Nephron progenitor cell (in vitro differentiated cells): Measurements from ENCODE around the gene NDUFV1.

Source experiments
- DNase-seq: peaks from one replicate; pipeline ENCODE4 v3.0.0; 2021
- H3K27ac Mint-ChIP-seq: 2 replicates; pipeline ENCODE4 v1.8.0; 2021; ENCODE audit warnings: mild to moderate bottlenecking, moderate library complexity, mixed read lengths
- H3K27me3 Mint-ChIP-seq: 2 replicates; pipeline ENCODE4 v1.8.0; 2021; ENCODE audit warnings: mild to moderate bottlenecking, low read depth, mixed read lengths; ENCODE audit not compliant: poor library complexity
- H3K36me3 Mint-ChIP-seq: 2 replicates; pipeline ENCODE4 v1.8.0; 2021; ENCODE audit warnings: low read depth, mixed read lengths
- H3K4me1 Mint-ChIP-seq: 2 replicates; pipeline ENCODE4 v1.8.0; 2021; ENCODE audit warnings: mixed read lengths
- H3K4me3 Mint-ChIP-seq: 2 replicates; pipeline ENCODE4 v1.8.0; 2021; ENCODE audit warnings: mild to moderate bottlenecking, moderate library complexity, mixed read lengths
- H3K9me3 Mint-ChIP-seq: 2 replicates; pipeline ENCODE4 v1.8.0; 2021; ENCODE audit warnings: mild to moderate bottlenecking, moderate library complexity, mixed read lengths
- TF ChIP-seq, protein P1 (sequence below): fragments of 200-600 bp; sonication (generic); IDR thresholded peaks from 2 replicates; pipeline ENCODE4 v1.5.0; 2021; ENCODE audit warnings: antibody characterized with exemption

NDUFV1 gene

DNA sequence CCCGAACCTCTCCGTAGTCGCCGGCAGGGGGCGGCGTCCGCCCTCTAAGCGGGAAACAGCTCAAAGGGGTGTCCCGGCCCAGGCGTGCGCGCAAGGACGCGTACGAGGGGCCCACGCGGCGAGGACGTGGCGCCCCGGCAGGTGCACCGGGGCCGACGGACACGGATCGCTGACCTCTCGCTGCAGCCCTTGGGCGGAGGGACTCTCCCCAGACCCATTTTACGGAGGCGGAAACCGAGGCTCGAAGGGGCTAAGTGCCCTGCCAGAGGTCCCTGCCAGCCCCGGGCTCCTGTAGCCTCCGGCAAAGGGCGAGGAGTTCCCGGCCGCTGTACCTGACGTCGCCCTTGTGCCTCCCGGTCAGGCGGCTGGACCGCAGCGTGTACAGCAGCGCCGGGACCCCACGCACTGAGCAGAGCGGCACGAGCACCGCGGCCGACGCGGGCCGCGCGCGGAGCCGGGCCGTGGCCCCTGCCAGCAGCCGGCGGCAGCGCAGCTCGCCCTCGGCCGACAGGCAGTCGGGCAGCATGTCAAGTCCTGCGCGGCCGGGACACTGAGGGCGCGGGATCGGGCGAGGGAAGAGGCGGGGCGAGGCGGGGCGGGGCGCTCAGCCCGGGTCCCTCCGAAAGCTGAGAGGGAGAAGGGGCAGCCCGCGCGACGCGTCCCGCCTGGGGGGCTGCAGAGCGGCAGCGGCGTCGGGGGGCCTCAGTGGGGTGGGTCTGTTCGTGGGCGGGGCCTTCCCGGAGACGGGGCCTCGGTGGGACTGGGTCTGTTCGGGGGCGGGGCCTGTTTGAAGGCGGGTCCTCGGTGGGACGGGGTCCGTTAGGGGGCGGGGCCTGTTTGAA is 22.9 kb downstream of the NDUFV1 start, which contains the start of gene NUDT8:
TSS of gene NUDT8 (minus strand) at position 552 of the 842 bp plus-strand sequence. CDS start at position 526, 26 bp downstream.
- peak within 1 kb of the TSS; percentile 90 for H3K27ac Mint-ChIP-seq
- DNase-seq: peak; percentile 99
- peaks cover 27% of the 10 kb centered on the region for H3K4me1 Mint-ChIP-seq
- TF ChIP-seq, protein P1, sequence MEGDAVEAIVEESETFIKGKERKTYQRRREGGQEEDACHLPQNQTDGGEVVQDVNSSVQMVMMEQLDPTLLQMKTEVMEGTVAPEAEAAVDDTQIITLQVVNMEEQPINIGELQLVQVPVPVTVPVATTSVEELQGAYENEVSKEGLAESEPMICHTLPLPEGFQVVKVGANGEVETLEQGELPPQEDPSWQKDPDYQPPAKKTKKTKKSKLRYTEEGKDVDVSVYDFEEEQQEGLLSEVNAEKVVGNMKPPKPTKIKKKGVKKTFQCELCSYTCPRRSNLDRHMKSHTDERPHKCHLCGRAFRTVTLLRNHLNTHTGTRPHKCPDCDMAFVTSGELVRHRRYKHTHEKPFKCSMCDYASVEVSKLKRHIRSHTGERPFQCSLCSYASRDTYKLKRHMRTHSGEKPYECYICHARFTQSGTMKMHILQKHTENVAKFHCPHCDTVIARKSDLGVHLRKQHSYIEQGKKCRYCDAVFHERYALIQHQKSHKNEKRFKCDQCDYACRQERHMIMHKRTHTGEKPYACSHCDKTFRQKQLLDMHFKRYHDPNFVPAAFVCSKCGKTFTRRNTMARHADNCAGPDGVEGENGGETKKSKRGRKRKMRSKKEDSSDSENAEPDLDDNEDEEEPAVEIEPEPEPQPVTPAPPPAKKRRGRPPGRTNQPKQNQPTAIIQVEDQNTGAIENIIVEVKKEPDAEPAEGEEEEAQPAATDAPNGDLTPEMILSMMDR: peak; percentile 84
- H3K27me3 Mint-ChIP-seq: no peaks in the 10 kb centered on the region
- peaks cover 9% of the 10 kb centered on the region for H3K9me3 Mint-ChIP-seq
- H3K36me3 Mint-ChIP-seq: peaks cover 29% of the 10 kb centered on the region
- H3K4me3 Mint-ChIP-seq: peak within 1 kb of the TSS; percentile 90

DNA sequence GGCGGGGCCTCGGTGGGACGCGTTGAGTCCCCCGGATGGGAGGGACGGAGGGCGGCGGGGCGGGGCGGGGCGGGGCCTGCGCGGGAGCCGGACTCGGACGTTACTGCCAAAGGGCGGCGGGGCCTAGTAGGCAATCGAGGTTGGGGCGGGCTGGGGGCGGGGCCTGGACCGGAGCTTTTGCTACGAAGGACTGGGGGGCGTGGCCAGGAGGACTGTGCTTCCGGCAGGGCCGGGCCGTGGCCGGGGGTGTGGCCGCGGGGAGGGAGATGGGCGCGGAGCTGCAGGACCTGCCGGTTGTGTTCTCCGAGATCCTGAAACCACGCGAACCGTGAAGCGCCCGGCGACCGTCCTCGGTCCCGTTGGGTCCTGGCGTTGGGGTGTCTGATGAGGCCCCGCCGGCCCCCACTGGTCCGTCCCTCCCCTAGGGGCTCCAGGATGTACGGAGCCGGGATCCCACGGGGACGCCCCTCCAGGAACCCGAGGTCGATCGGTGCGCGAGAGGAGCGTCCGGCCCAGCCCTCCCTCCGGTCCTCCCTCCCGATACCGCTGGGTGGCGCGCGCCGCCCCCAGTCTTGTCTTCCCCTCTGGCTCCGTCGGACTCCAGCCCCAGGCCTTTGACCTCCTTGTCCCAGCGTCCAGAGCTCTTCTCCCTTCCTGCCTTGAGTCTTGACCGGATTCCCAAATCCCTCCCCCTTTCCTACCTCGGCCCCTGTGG is 23.6 kb downstream of the NDUFV1 start:
- DNase-seq: peak; percentile 99
- peak overlapping the region; percentile 90 for H3K27ac Mint-ChIP-seq
- no peaks in the 10 kb centered on the region for H3K27me3 Mint-ChIP-seq
- peaks cover 9% of the 10 kb centered on the region for H3K9me3 Mint-ChIP-seq
- H3K4me1 Mint-ChIP-seq: peaks cover 29% of the 10 kb centered on the region
- H3K4me3 Mint-ChIP-seq: peak overlapping the region; percentile 90
- H3K36me3 Mint-ChIP-seq: peaks cover 21% of the 10 kb centered on the region
- TF ChIP-seq, protein P1: peak; percentile 79

DNA sequence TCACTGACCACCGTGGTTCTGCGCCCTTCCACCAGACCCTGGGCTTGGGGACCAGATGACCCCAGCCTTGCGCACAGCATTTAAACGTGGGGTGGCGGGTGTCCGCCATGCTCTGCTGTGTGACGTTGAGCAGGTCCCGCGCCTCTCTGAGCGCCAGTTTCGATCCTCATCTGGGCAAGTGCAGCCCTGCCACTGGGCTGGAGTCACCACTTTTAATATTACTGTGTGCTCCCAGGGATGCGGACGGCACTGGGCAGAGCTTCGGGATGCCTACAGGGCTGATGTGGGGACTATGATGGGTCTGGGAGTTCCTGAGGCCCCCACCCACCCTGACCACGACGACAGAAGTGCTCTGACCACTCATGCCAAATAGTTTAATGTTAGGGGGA is 24.2 kb downstream of the NDUFV1 start:
- H3K27me3 Mint-ChIP-seq: no peaks in the 10 kb centered on the region
- H3K4me1 Mint-ChIP-seq: peaks cover 35% of the 10 kb centered on the region
- peaks cover 16% of the 10 kb centered on the region for H3K36me3 Mint-ChIP-seq
- no peak for DNase-seq
- H3K27ac Mint-ChIP-seq: peak overlapping the region; percentile 90
- TF ChIP-seq, protein P1: no peak
- H3K4me3 Mint-ChIP-seq: peak overlapping the region; percentile 90
- H3K9me3 Mint-ChIP-seq: peaks cover 9% of the 10 kb centered on the region

DNA sequence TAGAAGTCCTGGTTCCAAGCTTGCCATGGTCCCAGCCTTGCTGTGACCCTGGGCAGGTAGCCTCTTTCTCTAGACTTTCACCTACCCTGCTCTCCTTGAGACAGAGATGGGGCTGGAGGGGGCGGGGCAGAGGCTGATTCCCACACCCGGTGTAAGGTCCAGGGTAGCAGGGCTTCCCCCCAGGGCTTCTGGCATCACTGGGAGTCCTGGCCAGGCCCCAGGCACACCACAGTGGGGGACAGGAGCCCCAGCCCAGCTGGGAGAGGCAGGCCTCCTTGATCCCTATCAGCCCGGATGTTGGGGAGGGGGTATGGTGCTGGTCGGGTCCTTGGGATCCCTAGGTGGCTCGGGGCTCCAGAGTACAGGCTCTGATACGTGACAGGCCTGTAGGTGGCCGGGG is 24.7 kb downstream of the NDUFV1 start:
- peak overlapping the region; percentile 90 for H3K4me3 Mint-ChIP-seq
- TF ChIP-seq, protein P1: no peak

DNA sequence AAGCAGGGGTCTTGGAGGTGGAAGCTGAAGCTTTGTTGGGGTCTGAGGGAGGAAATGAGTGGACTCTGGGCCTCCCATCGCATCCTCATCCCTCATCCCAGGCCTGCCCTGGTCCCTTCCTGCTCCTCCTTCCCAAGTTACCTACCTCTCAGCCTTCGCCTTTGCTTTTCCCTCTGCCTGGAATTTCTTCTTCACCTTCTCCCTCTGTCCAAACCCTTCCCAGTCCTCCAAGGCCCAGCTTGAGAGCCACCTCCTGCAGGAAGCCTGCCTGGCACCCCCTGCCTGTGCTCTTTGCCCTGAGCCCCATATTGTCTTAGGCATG is 25.1 kb downstream of the NDUFV1 start:
- no peak for DNase-seq
- H3K9me3 Mint-ChIP-seq: peaks cover under 1% of the 10 kb centered on the region
- peak overlapping the region; percentile 72 for H3K27ac Mint-ChIP-seq
- peaks cover 33% of the 10 kb centered on the region for H3K4me1 Mint-ChIP-seq
- peaks cover 4% of the 10 kb centered on the region for H3K27me3 Mint-ChIP-seq
- H3K36me3 Mint-ChIP-seq: peaks cover 7% of the 10 kb centered on the region
- TF ChIP-seq, protein P1: no peak
- peak overlapping the region; percentile 74 for H3K4me3 Mint-ChIP-seq

More for the DNA sequence above, 24.7 kb downstream of the NDUFV1 start:
- peaks cover 35% of the 10 kb centered on the region for H3K4me1 Mint-ChIP-seq
- DNase-seq: no peak
- no peak overlapping the region for H3K27ac Mint-ChIP-seq
- H3K9me3 Mint-ChIP-seq: peaks cover 4% of the 10 kb centered on the region
- peaks cover 11% of the 10 kb centered on the region for H3K36me3 Mint-ChIP-seq
- peaks cover under 1% of the 10 kb centered on the region for H3K27me3 Mint-ChIP-seq
